PC-9 (cell line): ENCODE data around the gene ARHGEF33. TPM values are rescaled to one million over a fixed set of nuclear protein-coding genes. Genes with fewer than 3 reads are reported as not detected.

Source experiments
- BruUV-seq: library from RNA; stranded (reverse); fragments of 400-500 nt; replicated peaks from 2 replicates; lab custom pipeline; 2021; lab: Mats Ljungman, UMichigan
- CTCF ChIA-PET: fragments of 300-600 bp; sonication (Branson Sonifier 250); formaldehyde crosslinking; loops from one replicate; lab custom pipeline; 2022; ENCODE audit warnings: antibody characterized with exemption; lab: Charles Lee
- POLR2A ChIA-PET: fragments of 300-600 bp; sonication (Branson Sonifier 250); formaldehyde crosslinking; loops from one replicate; lab custom pipeline; 2022; ENCODE audit warnings: antibody characterized with exemption; ENCODE audit not compliant: unreplicated experiment; lab: Charles Lee
- DNase-seq, 2 experiments: peaks; one replicate each; pipeline versions ENCODE4 v3.0.0 to v3.0.0-alpha.2; 2015 to 2022; ENCODE audit warnings: mixed read lengths in 1 of 2
- H2AFZ ChIP-seq: fragments of 200-600 bp; sonication (generic); 2 replicates; pipeline ENCODE4 v1.8.1; 2017; ENCODE audit warnings: antibody characterized with exemption
- H3F3A ChIP-seq: fragments of 200-600 bp; sonication (generic); 2 replicates; pipeline ENCODE4 v1.8.1; 2017; ENCODE audit warnings: antibody characterized with exemption, mild to moderate bottlenecking, low read depth; ENCODE audit not compliant: insufficient read depth
- H3K27ac ChIP-seq: fragments of 200-600 bp; sonication (generic); 2 replicates; pipeline ENCODE4 v1.6.1; 2016; ENCODE audit warnings: mixed run types
- H3K27me3 ChIP-seq: fragments of 200-600 bp; sonication (generic); 2 replicates; pipeline ENCODE4 v1.6.1; 2016; ENCODE audit warnings: low read depth, mixed run types; ENCODE audit not compliant: insufficient read depth
- H3K36me3 ChIP-seq: fragments of 200-600 bp; sonication (generic); 2 replicates; pipeline ENCODE4 v1.6.1; 2016; ENCODE audit warnings: low read depth, mixed run types
- H3K4me1 ChIP-seq: fragments of 200-600 bp; sonication (generic); replicated peaks from 2 replicates; pipeline ENCODE4 v1.6.1; 2016; ENCODE audit warnings: mixed run types; ENCODE audit not compliant: insufficient read depth
- H3K4me2 ChIP-seq: fragments of 200-600 bp; sonication (generic); 2 replicates; pipeline ENCODE4 v1.6.1; 2017; ENCODE audit warnings: mixed run types
- H3K4me3 ChIP-seq: fragments of 200-600 bp; sonication (generic); 2 replicates; pipeline ENCODE4 v1.6.1; 2016; ENCODE audit warnings: mixed run types
- H3K79me2 ChIP-seq: fragments of 200-600 bp; sonication (generic); 2 replicates; pipeline ENCODE4 v1.6.1; 2017; ENCODE audit warnings: low read depth, mixed run types
- H3K9me2 ChIP-seq: fragments of 200-600 bp; sonication (generic); 2 replicates; pipeline ENCODE4 v1.8.1; 2017; ENCODE audit warnings: mild to moderate bottlenecking; ENCODE audit not compliant: insufficient read depth
- H3K9me3 ChIP-seq: fragments of 200-600 bp; sonication (generic); 2 replicates; pipeline ENCODE4 v1.8.1; 2016; ENCODE audit warnings: low read depth; ENCODE audit not compliant: insufficient read depth
- H4K20me1 ChIP-seq: fragments of 200-600 bp; sonication (generic); 2 replicates; pipeline ENCODE4 v1.8.1; 2017; ENCODE audit not compliant: insufficient read depth
- EZH2 ChIP-seq: fragments of 200-600 bp; sonication (generic); IDR thresholded peaks from 2 replicates; pipeline ENCODE4 v1.8.0; 2017; ENCODE audit warnings: antibody characterized with exemption, low read depth
- intact Hi-C: fragments of 100-400 bp; cut with micrococcal nuclease; formaldehyde crosslinking; loops from one replicate; pipeline ENCODE4 v1.10.0; 2022; ENCODE audit not compliant: unreplicated experiment
- total RNA-seq: library from RNA; stranded (reverse); gene quantifications from 2 replicates; pipeline ENCODE4 v1.2.3, GENCODE V29; 2021
- TF ChIP-seq, protein P1 (sequence below): fragments of 200-600 bp; sonication (generic); conservative IDR thresholded peaks from 2 replicates; pipeline ENCODE4 v1.6.1; 2017; ENCODE audit warnings: mixed run types, antibody characterized with exemption, mild to moderate bottlenecking, moderate library complexity

ARHGEF33 gene
- total RNA-seq, 1 experiment from 2014 or later = 1.0 TPM

- Histone ChIP-seq H3K27me3 (no peaks in the 10 kb centered on the region), H3K36me3 (no peaks in the 10 kb centered on the region), H3K79me2 (no peaks in the 10 kb centered on the region), H3K27ac (no peak overlapping the region), H4K20me1 (no peaks in the 10 kb centered on the region), H3K4me3 (no peak overlapping the region), H3F3A (no peaks in the 10 kb centered on the region; the same call in 1 of the 2 replicates), H3K4me1 (no peaks in the 10 kb centered on the region), H3K9me2 (no peaks in the 10 kb centered on the region), H3K4me2 (no peak overlapping the region), H3K9me3 (no peaks in the 10 kb centered on the region), H2AFZ (no peak overlapping the region)
- intact Hi-C loops = no loop called here
- no TSS peak for BruUV-seq
- no peak for DNase-seq
- no peak for TF ChIP-seq EZH2
- TF ChIP-seq, protein P1, sequence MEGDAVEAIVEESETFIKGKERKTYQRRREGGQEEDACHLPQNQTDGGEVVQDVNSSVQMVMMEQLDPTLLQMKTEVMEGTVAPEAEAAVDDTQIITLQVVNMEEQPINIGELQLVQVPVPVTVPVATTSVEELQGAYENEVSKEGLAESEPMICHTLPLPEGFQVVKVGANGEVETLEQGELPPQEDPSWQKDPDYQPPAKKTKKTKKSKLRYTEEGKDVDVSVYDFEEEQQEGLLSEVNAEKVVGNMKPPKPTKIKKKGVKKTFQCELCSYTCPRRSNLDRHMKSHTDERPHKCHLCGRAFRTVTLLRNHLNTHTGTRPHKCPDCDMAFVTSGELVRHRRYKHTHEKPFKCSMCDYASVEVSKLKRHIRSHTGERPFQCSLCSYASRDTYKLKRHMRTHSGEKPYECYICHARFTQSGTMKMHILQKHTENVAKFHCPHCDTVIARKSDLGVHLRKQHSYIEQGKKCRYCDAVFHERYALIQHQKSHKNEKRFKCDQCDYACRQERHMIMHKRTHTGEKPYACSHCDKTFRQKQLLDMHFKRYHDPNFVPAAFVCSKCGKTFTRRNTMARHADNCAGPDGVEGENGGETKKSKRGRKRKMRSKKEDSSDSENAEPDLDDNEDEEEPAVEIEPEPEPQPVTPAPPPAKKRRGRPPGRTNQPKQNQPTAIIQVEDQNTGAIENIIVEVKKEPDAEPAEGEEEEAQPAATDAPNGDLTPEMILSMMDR = no peak
- ChIA-PET CTCF (no interaction called here), POLR2A (no interaction called here)
Measured at GRCh38 chr2:38940746-38941145, 51.1 kb downstream of the ARHGEF33 start.

DNA sequence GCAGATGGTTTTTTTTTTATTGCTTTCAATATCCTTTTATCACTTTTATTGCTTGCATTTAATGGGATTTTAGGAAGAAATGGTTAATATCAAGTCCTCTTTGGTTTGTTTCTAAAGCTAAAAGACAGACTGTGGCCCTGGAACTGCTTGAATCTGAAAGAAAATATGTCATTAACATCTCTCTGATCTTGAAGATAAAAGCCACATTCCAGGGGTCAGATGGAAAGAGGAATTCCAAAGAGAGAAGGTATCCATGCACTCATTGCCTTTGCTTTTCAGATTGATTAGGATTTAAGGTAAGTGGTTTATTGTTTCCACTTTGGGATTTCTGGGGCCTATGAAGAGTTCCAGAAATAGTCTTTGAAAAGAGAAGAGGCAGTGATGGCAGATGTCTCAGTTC is 54.1 kb downstream of the ARHGEF33 start:
- no peaks in the 10 kb centered on the region for H3K27me3 ChIP-seq
- H3K79me2 ChIP-seq = no peaks in the 10 kb centered on the region
- no peak overlapping the region for H3K27ac ChIP-seq
- H3K4me2 ChIP-seq = no peak overlapping the region
- ChIA-PET CTCF (no interaction called here), POLR2A (no interaction called here)
- H3K9me2 ChIP-seq = no peaks in the 10 kb centered on the region
- no TSS peak for BruUV-seq
- H3F3A ChIP-seq = peaks cover 22% of the 10 kb centered on the region
- no peak for TF ChIP-seq EZH2
- TF ChIP-seq, protein P1 = no peak
- intact Hi-C loops = no loop called here
- DNase-seq = no peak
- H4K20me1 ChIP-seq = no peaks in the 10 kb centered on the region; the same call in 1 of the 2 replicates
- no peak overlapping the region for H2AFZ ChIP-seq
- H3K4me1 ChIP-seq = peaks cover 21% of the 10 kb centered on the region
- no peaks in the 10 kb centered on the region for H3K36me3 ChIP-seq
- no peaks in the 10 kb centered on the region for H3K9me3 ChIP-seq
- H3K4me3 ChIP-seq = no peak overlapping the region

- no peak for TF ChIP-seq EZH2
- TF ChIP-seq, protein P1 = no peak
- H2AFZ ChIP-seq = no peak overlapping the region
- BruUV-seq = no TSS peak
- H3K36me3 ChIP-seq = no peaks in the 10 kb centered on the region
- H3K4me1 ChIP-seq = peaks cover 21% of the 10 kb centered on the region
- ChIA-PET POLR2A (no interaction called here), CTCF (no interaction called here)
- H3K4me3 ChIP-seq = no peak overlapping the region
- no peaks in the 10 kb centered on the region for H3K9me3 ChIP-seq
- H3K4me2 ChIP-seq = no peak overlapping the region
- no peaks in the 10 kb centered on the region for H3K9me2 ChIP-seq
- H3F3A ChIP-seq = peaks cover 22% of the 10 kb centered on the region
- no peaks in the 10 kb centered on the region for H3K79me2 ChIP-seq
- intact Hi-C loops = no loop called here
- H3K27me3 ChIP-seq = no peaks in the 10 kb centered on the region
- no peak for DNase-seq
- H4K20me1 ChIP-seq = no peaks in the 10 kb centered on the region; the same call in 1 of the 2 replicates
- H3K27ac ChIP-seq = no peak overlapping the region
Measured at GRCh38 chr2:38945372-38945771, 55.7 kb downstream of the ARHGEF33 start.
